Endothelial cell of umbilical vein (primary cell): ENCODE data around the gene EPDR1. TPM values are rescaled to one million over a fixed set of nuclear protein-coding genes. Genes with fewer than 3 reads are reported as not detected.

Source experiments
- BruUV-seq: library from RNA; stranded (reverse); fragments of 400-500 nt; replicated peaks from 2 replicates; lab custom pipeline; 2021; lab: Mats Ljungman, UMichigan
- CTCF ChIA-PET: fragments of 300-600, 350-600 bp; sonication (Branson Sonifier 250); formaldehyde crosslinking; loops from one replicate; lab custom pipeline; 2021; ENCODE audit warnings: antibody characterized with exemption, inconsistent platforms; lab: Charles Lee
- POLR2A ChIA-PET: fragments of 300-600, 350-600 bp; sonication (Branson Sonifier 250); formaldehyde crosslinking; loops from one replicate; lab custom pipeline; 2021; ENCODE audit warnings: antibody characterized with exemption, inconsistent platforms; lab: Charles Lee
- DNase-seq: peaks from one replicate; pipeline ENCODE4 v3.0.0-alpha.2; 2011; ENCODE audit warnings: low read depth, low spot score
- FAIRE-seq: peaks from 2 replicates; lab custom pipeline; 2011; peaks lifted over from hg19 to GRCh38; lab: Jason Lieb, UNC
- H2AFZ ChIP-seq: 2 replicates; pipeline ENCODE4 v1.6.0; 2012; ENCODE audit warnings: low read depth, low read length, control low read depth, inconsistent platforms
- H3K27ac ChIP-seq: 2 replicates; pipeline ENCODE4 v1.5.1; 2011; ENCODE audit warnings: low read depth, mild to moderate bottlenecking, control low read depth, low read length, moderate library complexity; ENCODE audit not compliant: insufficient read depth
- H3K27me3 ChIP-seq, 2 experiments: 2 replicates each; pipeline versions ENCODE4 v1.6.0 to v1.6.1; 2011; ENCODE audit warnings: low read length in 2 of 2, mixed read lengths in 1 of 2; ENCODE audit not compliant: control insufficient read depth in 2 of 2, insufficient read depth in 2 of 2
- H3K36me3 ChIP-seq, 2 experiments: 2 replicates in 1 of 2; 3 replicates in 1 of 2; pipeline ENCODE4 v1.5.1; 2011; ENCODE audit warnings: low read length in 2 of 2, mild to moderate bottlenecking in 1 of 2, moderate library complexity in 1 of 2; ENCODE audit not compliant: control insufficient read depth in 2 of 2, insufficient read depth in 2 of 2; ENCODE audit errors: extremely low read depth in 1 of 2
- H3K4me1 ChIP-seq: 3 replicates; pipeline ENCODE4 v1.5.1; 2011; ENCODE audit warnings: mild to moderate bottlenecking, low read length; ENCODE audit not compliant: control insufficient read depth, insufficient read depth; ENCODE audit errors: extremely low read depth
- H3K4me2 ChIP-seq: 2 replicates; pipeline ENCODE4 v1.6.1; 2011; ENCODE audit warnings: low read length, control low read depth, mixed read lengths; ENCODE audit not compliant: insufficient read depth
- H3K4me3 ChIP-seq, 3 experiments: fragments of 200-600 bp in 1 of 3; sonication (generic), shearing (Covaris generic) in 1 of 3; replicated peaks in 1 of 3; 2 replicates each; pipeline ENCODE4 v1.5.1; 2011 to 2016; ENCODE audit warnings: control low read depth in 3 of 3, low read length in 3 of 3, mild to moderate bottlenecking in 2 of 3, inconsistent platforms in 1 of 3, low read depth in 1 of 3, moderate library complexity in 1 of 3; ENCODE audit not compliant: insufficient read depth in 1 of 3
- H3K79me2 ChIP-seq: 2 replicates; pipeline ENCODE4 v1.6.0; 2012; ENCODE audit warnings: low read length, inconsistent platforms; ENCODE audit not compliant: control insufficient read depth, insufficient read depth
- H3K9ac ChIP-seq: replicated peaks from 2 replicates; pipeline ENCODE3; 2011; ENCODE audit warnings: low read length, control low read depth; ENCODE audit not compliant: insufficient read depth; ENCODE audit errors: extremely low read depth
- H3K9me1 ChIP-seq: replicated peaks from 3 replicates; pipeline ENCODE4 v1.6.0; 2011; ENCODE audit warnings: mild to moderate bottlenecking, low read length; ENCODE audit not compliant: control insufficient read depth, insufficient read depth; ENCODE audit errors: extremely low read depth
- H3K9me3 ChIP-seq: replicated peaks from 2 replicates; pipeline ENCODE4 v1.5.1; 2012; ENCODE audit warnings: low read length, inconsistent platforms; ENCODE audit not compliant: control insufficient read depth, insufficient read depth
- H4K20me1 ChIP-seq: replicated peaks from 2 replicates; pipeline ENCODE3; 2011; ENCODE audit warnings: mild to moderate bottlenecking, low read length; ENCODE audit not compliant: control insufficient read depth, insufficient read depth; ENCODE audit errors: extremely low read depth
- CTCF ChIP-seq, 2 donors: IDR thresholded peaks; 1 replicate in 1 of 2; 2 replicates in 1 of 2; pipeline ENCODE4 v1.5.1; 2011; ENCODE audit warnings: low read length in 2 of 2, mild to moderate bottlenecking in 2 of 2, moderate library complexity in 2 of 2, control low read depth in 1 of 2, inconsistent platforms in 1 of 2, low read depth in 1 of 2; ENCODE audit not compliant: insufficient read depth in 1 of 2; ENCODE audit errors: extremely low read depth in 1 of 2
- EZH2 ChIP-seq: IDR thresholded peaks from 2 replicates; pipeline ENCODE4 v1.6.1; 2012; ENCODE audit warnings: borderline replicate concordance, low read depth, mild to moderate bottlenecking, moderate library complexity, low read length, inconsistent platforms; ENCODE audit not compliant: severe bottlenecking
- JUN ChIP-seq: IDR thresholded peaks from 2 replicates; pipeline ENCODE4 v1.6.1; 2011; ENCODE audit warnings: borderline replicate concordance, low read depth; ENCODE audit not compliant: insufficient read length, insufficient read depth
- MYC ChIP-seq: IDR thresholded peaks from one replicate; pipeline ENCODE4 v1.6.1; 2011; ENCODE audit warnings: mild to moderate bottlenecking, low read depth, low read length
- POLR2AphosphoS5 ChIP-seq: IDR thresholded peaks from 2 replicates; pipeline ENCODE4 v1.6.1; 2012; ENCODE audit warnings: low read depth, mild to moderate bottlenecking, control low read depth, low read length, moderate library complexity; ENCODE audit not compliant: insufficient read depth
- dilution Hi-C: fragments of 300-500 bp; cut with MboI; formaldehyde crosslinking; loops from one replicate; pipeline ENCODE4 v1.15.0; 2019; ENCODE audit warnings: low sequenced_read_pairs; ENCODE audit not compliant: extremely low pct_ligation_motif_present
- intact Hi-C: fragments of 100-400 bp; cut with micrococcal nuclease; formaldehyde crosslinking; loops from one replicate; pipeline ENCODE4 v1.10.0; 2022
- polyA plus RNA-seq, 4 experiments: library from polyadenylated mRNA; depleted of rRNA in 3 of 4; stranded (reverse) in 3 of 4; unstranded in 1 of 4; fragments of >200 nt; gene quantifications; 2 replicates each; pipeline versions ENCODE4 v1.2.1 to v1.2.3, GENCODE V29; 2011 to 2012; ENCODE audit warnings: missing spikeins in 1 of 4
- total RNA-seq: library from RNA; stranded (reverse); gene quantifications from 2 replicates; pipeline ENCODE4 v1.2.3, GENCODE V29; 2021

Gene EPDR1
- total and polyA plus RNA-seq, 2 donors (not counting 3 experiments of a cell fraction or from before 2014, with no cell fraction given) = 0.40 to 0.66 TPM

- FAIRE-seq = no peak
- dilution Hi-C loops = no loop called here
Measured at GRCh38 chr7:37981664-37982063, 61.2 kb downstream of the EPDR1 start.

More at GRCh38 chr7:37981664-37982063, 61.2 kb downstream of the EPDR1 start:
- Histone ChIP-seq H3K36me3 (no peaks in the 10 kb centered on the region), H3K4me1 (no peaks in the 10 kb centered on the region), H3K9me3 (no peaks in the 10 kb centered on the region), H2AFZ (no peak overlapping the region), H3K9me1 (no peaks in the 10 kb centered on the region), H4K20me1 (no peaks in the 10 kb centered on the region), H3K27ac (no peak overlapping the region), H3K4me3 (no peak overlapping the region), H3K79me2 (no peaks in the 10 kb centered on the region), H3K27me3 (no peaks in the 10 kb centered on the region), H3K9ac (no peak overlapping the region), H3K4me2 (no peak overlapping the region)
- DNase-seq = no peak
- BruUV-seq = no TSS peak
- intact Hi-C loops = no loop called here
- ChIA-PET POLR2A (no interaction called here), CTCF (no interaction called here)
- TF ChIP-seq POLR2AphosphoS5 (no peak), MYC (no peak), EZH2 (no peak), CTCF (IDR thresholded peaks at IDR 0.05; ENCODE audit: extremely low read depth in 1 of 2, insufficient read depth in 1 of 2, low read depth in 1 of 2, low read length in 2 of 2) (no peak), JUN (no peak)
